Measurements from ENCODE around the gene PPP1R16B. TPM values are rescaled to one million over a fixed set of nuclear protein-coding genes. Genes with fewer than 3 reads are reported as not detected.
A peak's percentile ranks its signal among the peaks of the same experiment; 100 is the strongest.
"Not testable (repeated sequence)": the region's sequence is repeated elsewhere in the genome, so short reads cannot be mapped to it uniquely, and the experiment has no call there.

PPP1R16B gene
- total RNA-seq, 2 experiments from 2014 or later: 111 to 114 TPM

GRCh38 chr20:38856570-38856969 is 51.1 kb downstream of the PPP1R16B start:
- Mint-ChIP-seq H3K27ac (peak overlapping the region; percentile 65), H3K4me1 (ENCODE audit: low read depth) (peaks cover 87% of the 10 kb centered on the region), H3K9me3 (no peaks in the 10 kb centered on the region), H3K4me3 (no peak overlapping the region), H3K36me3 (peaks cover 35% of the 10 kb centered on the region), H3K27me3 (no peaks in the 10 kb centered on the region)
- ChIA-PET POLR2A (interaction anchor here (0.9 to 3.2 kb wide), 2 partner anchors 17 to 23 kb away, joined by 3 to 9 read pairs; no protein-coding TSS in a partner anchor), CTCF (no interaction called here)
- DNase-seq: no peak
- intact Hi-C loops (cut with micrococcal nuclease): no loop called here

- POLR2A ChIA-PET: interaction anchor here (1.7 kb wide), 1 partner anchor 9 kb away, joined by 5 read pairs; no protein-coding TSS in a partner anchor
- no peaks in the 10 kb centered on the region for H3K27me3 Mint-ChIP-seq
- peaks cover 30% of the 10 kb centered on the region for H3K36me3 Mint-ChIP-seq
Measured at GRCh38 chr20:38857703-38858102, 52.2 kb downstream of the PPP1R16B start.

GRCh38 chr20:38859070-38859690 is 53.7 kb downstream of the PPP1R16B start:
- Mint-ChIP-seq H3K27ac (peak overlapping the region; percentile 83), H3K36me3 (peaks cover 29% of the 10 kb centered on the region), H3K9me3 (no peaks in the 10 kb centered on the region), H3K27me3 (no peaks in the 10 kb centered on the region), H3K4me3 (peak overlapping the region; percentile 26), H3K4me1 (ENCODE audit: low read depth) (peaks cover 89% of the 10 kb centered on the region)
- ChIA-PET POLR2A (interaction anchor here (0.8 to 2.8 kb wide), 4 partner anchors 12 to 21 kb away, joined by 3 to 10 read pairs (median 6); no protein-coding TSS in a partner anchor), CTCF (interaction anchor here (0.7 to 1.7 kb wide), 4 partner anchors 12 to 54 kb away, joined by 3 to 4 read pairs (median 3); partner anchors contain the start of gene PPP1R16B)
- intact Hi-C loops (cut with micrococcal nuclease): loop anchor here (2.0 kb wide), 1 partner anchor 14 kb away; no protein-coding TSS in a partner anchor
- peak; percentile 66 for DNase-seq

More at GRCh38 chr20:38857703-38858102, 52.2 kb downstream of the PPP1R16B start:
- CTCF ChIA-PET: interaction anchor here (1.0 to 1.5 kb wide), 4 partner anchors 13 to 35 kb away, joined by 3 read pairs; no protein-coding TSS in a partner anchor
- Mint-ChIP-seq H3K9me3 (no peaks in the 10 kb centered on the region), H3K4me3 (no peak overlapping the region), H3K4me1 (ENCODE audit: low read depth) (peaks cover 89% of the 10 kb centered on the region), H3K27ac (peak overlapping the region; percentile 83)
- intact Hi-C loops (cut with micrococcal nuclease): loop anchor here (2.0 kb wide), 1 partner anchor 15 kb away; no protein-coding TSS in a partner anchor
- DNase-seq: peak; percentile 0

DNA sequence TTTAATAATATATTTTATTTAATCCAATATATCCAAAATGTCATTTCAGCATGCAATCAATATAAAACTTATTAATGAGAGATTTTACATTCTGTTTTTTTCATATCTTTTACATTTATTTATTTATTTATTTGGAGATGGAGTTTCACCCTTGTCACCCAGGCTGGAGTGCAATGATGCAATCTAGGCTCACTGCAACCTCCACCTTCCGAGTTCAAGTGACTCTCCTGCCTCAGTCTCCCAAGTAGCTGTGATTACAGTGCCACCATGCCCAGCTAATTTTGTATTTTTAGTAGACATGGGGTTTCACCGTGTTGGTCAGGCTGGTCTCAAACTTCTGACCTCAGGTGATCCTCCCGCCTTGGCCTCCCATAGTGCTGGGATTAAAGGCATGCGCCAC is 54.4 kb downstream of the PPP1R16B start:
- intact Hi-C loops (cut with micrococcal nuclease): loop anchor here (2.0 kb wide), 1 partner anchor 13 kb away; no protein-coding TSS in a partner anchor
- H3K4me3 Mint-ChIP-seq, H3K27me3 Mint-ChIP-seq, H3K9me3 Mint-ChIP-seq, DNase-seq: not testable (repeated sequence)
- POLR2A ChIA-PET: interaction anchor here (0.7 to 2.8 kb wide), 3 partner anchors 11 to 18 kb away, joined by 4 to 10 read pairs (median 8); no protein-coding TSS in a partner anchor
- H3K27ac Mint-ChIP-seq: peak overlapping the region; percentile 57
- peaks cover 87% of the 10 kb centered on the region for H3K4me1 Mint-ChIP-seq (ENCODE audit: low read depth)
- peaks cover 23% of the 10 kb centered on the region for H3K36me3 Mint-ChIP-seq
- CTCF ChIA-PET: interaction anchor here (0.7 to 2.0 kb wide), 5 partner anchors 11 to 55 kb away, joined by 3 to 9 read pairs (median 3); partner anchors contain the start of gene PPP1R16B

GRCh38 chr20:38861071-38861401 is 55.5 kb downstream of the PPP1R16B start:
- H3K27ac Mint-ChIP-seq: peak overlapping the region; percentile 57
- intact Hi-C loops (cut with micrococcal nuclease): no loop called here
- no peak for DNase-seq
- H3K9me3 Mint-ChIP-seq: no peaks in the 10 kb centered on the region
- peaks cover 18% of the 10 kb centered on the region for H3K36me3 Mint-ChIP-seq
- POLR2A ChIA-PET: interaction anchor here (0.6 to 2.8 kb wide), 3 partner anchors 10 to 45 kb away, joined by 3 to 10 read pairs (median 6); no protein-coding TSS in a partner anchor
- CTCF ChIA-PET: interaction anchor here (0.9 to 2.0 kb wide), 5 partner anchors 10 to 50 kb away, joined by 3 to 9 read pairs (median 3); no protein-coding TSS in a partner anchor
- H3K27me3 Mint-ChIP-seq: no peaks in the 10 kb centered on the region
- H3K4me1 Mint-ChIP-seq (ENCODE audit: low read depth): peaks cover 80% of the 10 kb centered on the region
- H3K4me3 Mint-ChIP-seq: no peak overlapping the region

GRCh38 chr20:38862226-38862625 is 56.7 kb downstream of the PPP1R16B start:
- peak overlapping the region; percentile 89 for H3K27ac Mint-ChIP-seq
- H3K9me3 Mint-ChIP-seq: no peaks in the 10 kb centered on the region
- CTCF ChIA-PET: interaction anchor here (0.8 to 1.3 kb wide), 3 partner anchors 11 to 55 kb away, joined by 3 to 4 read pairs (median 3); no protein-coding TSS in a partner anchor
- intact Hi-C loops (cut with micrococcal nuclease): no loop called here
- H3K4me1 Mint-ChIP-seq (ENCODE audit: low read depth): peaks cover 72% of the 10 kb centered on the region
- POLR2A ChIA-PET: interaction anchor here (0.6 to 2.3 kb wide), 4 partner anchors 10 to 55 kb away, joined by 3 to 12 read pairs (median 5); no protein-coding TSS in a partner anchor
- no peak overlapping the region for H3K4me3 Mint-ChIP-seq
- DNase-seq: no peak
- no peaks in the 10 kb centered on the region for H3K27me3 Mint-ChIP-seq
- H3K36me3 Mint-ChIP-seq: peaks cover 18% of the 10 kb centered on the region

GRCh38 chr20:38863024-38863851 is 57.7 kb downstream of the PPP1R16B start:
- Mint-ChIP-seq H3K27ac (peak overlapping the region; percentile 89), H3K36me3 (peaks cover 22% of the 10 kb centered on the region), H3K4me3 (peak overlapping the region; percentile 35), H3K4me1 (ENCODE audit: low read depth) (peaks cover 66% of the 10 kb centered on the region), H3K27me3 (no peaks in the 10 kb centered on the region), H3K9me3 (no peaks in the 10 kb centered on the region)
- ChIA-PET CTCF (interaction anchor here (0.8 to 1.3 kb wide), 3 partner anchors 10 to 56 kb away, joined by 3 to 4 read pairs (median 3); no protein-coding TSS in a partner anchor), POLR2A (interaction anchor here (0.6 to 2.3 kb wide), 4 partner anchors 9 to 56 kb away, joined by 3 to 12 read pairs (median 5); no protein-coding TSS in a partner anchor)
- intact Hi-C loops (cut with micrococcal nuclease): loop anchor here (1.0 kb wide), 2 partner anchors 10 to 20 kb away; no protein-coding TSS in a partner anchor
- peak; percentile 85 for DNase-seq

DNA sequence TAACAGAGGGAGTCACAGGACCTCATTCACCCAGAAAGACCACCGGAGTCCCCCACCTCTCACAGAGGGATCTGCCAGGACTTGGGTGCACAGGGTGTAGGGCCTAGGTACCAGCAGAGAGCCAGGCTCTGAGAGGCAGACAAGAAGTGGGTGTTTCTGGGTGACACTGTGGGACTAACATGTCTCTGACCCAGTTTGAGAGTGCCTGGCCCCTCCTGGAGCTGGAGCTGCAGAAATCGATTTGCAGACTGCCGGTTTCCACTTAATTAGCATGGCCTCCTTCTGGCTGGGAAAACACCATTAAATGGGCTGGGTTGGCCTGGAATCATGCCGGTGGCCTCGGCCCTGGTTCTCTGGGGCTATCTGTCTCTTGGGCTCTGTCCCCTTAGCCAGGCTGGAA is 59.2 kb downstream of the PPP1R16B start:
- no peaks in the 10 kb centered on the region for H3K27me3 Mint-ChIP-seq
- no peaks in the 10 kb centered on the region for H3K9me3 Mint-ChIP-seq
- intact Hi-C loops (cut with micrococcal nuclease): no loop called here
- DNase-seq: no peak
- H3K27ac Mint-ChIP-seq: no peak overlapping the region
- ChIA-PET CTCF (interaction anchor here (0.6 kb wide), 1 partner anchor 55 kb away, joined by 3 read pairs; no protein-coding TSS in a partner anchor), POLR2A (no interaction called here)
- H3K36me3 Mint-ChIP-seq: peaks cover 24% of the 10 kb centered on the region
- H3K4me3 Mint-ChIP-seq: no peak overlapping the region
- H3K4me1 Mint-ChIP-seq (ENCODE audit: low read depth): peaks cover 61% of the 10 kb centered on the region

DNA sequence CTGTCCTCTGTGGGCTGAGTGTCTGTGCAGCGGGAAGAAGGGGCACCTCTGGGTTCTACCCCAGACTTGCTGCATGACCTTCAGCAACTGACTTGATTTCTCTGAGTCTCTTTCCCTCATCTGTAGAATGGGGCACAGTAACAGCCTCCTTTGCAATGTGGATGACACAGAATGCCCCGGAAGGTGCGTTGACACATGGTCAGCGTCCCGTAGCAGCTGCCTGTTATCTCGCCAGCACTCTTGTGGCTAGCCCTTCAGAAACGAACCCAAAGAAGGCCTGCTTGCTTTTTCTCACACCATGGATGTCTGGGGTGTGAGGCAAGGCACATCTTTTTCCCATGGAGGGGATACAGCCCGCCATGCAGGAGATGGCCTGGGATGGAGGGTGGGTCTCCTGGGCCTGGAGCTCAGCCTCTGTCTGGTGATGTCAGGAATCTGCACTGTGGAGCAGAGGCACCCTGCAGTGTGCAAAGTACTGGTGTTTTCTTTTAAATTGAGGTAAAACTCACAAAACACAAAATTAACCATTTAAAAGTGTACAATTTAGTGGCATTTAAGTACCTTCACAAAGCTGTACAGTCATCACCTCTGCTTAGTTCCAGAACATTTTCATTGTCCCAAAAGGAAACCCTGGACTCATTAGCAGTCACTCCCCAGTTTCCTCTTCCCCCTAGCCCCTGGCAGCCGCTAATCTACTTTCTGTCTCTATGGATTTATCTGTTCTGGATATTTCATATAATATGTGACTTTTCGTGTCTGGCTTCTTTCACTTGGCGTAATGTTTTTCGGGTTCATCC is 61.0 kb downstream of the PPP1R16B start:
- H3K9me3 Mint-ChIP-seq: no peaks in the 10 kb centered on the region
- intact Hi-C loops (cut with micrococcal nuclease): no loop called here
- peaks cover 63% of the 10 kb centered on the region for H3K4me1 Mint-ChIP-seq (ENCODE audit: low read depth)
- ChIA-PET CTCF (interaction anchor here (1.7 kb wide), 1 partner anchor 27 kb away, joined by 7 read pairs; no protein-coding TSS in a partner anchor), POLR2A (no interaction called here)
- DNase-seq: no peak
- H3K4me3 Mint-ChIP-seq: no peak overlapping the region
- H3K27me3 Mint-ChIP-seq: no peaks in the 10 kb centered on the region
- H3K27ac Mint-ChIP-seq: no peak overlapping the region
- H3K36me3 Mint-ChIP-seq: peaks cover 24% of the 10 kb centered on the region

DNA sequence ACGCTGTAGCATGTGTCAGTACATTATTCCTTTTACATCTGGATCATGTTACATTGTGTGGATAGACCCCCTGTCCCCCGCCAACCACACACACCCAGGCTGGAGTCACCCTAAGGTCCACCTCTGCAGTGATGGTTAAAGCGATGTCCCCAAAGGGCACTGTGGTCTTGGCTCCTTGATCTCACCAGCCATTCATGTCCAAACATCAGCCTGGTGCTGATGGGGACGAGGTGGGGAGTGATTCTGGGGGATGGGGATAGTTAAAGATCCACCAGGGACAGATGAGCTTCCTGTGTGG is 61.5 kb downstream of the PPP1R16B start:
- Mint-ChIP-seq H3K9me3 (no peaks in the 10 kb centered on the region), H3K27me3 (no peaks in the 10 kb centered on the region), H3K4me3 (no peak overlapping the region), H3K27ac (no peak overlapping the region), H3K4me1 (ENCODE audit: low read depth) (peaks cover 64% of the 10 kb centered on the region), H3K36me3 (peaks cover 24% of the 10 kb centered on the region)
- no peak for DNase-seq
- intact Hi-C loops (cut with micrococcal nuclease): no loop called here
- ChIA-PET CTCF (interaction anchor here (1.7 kb wide), 1 partner anchor 26 kb away, joined by 7 read pairs; no protein-coding TSS in a partner anchor), POLR2A (interaction anchor here (0.9 kb wide), 1 partner anchor 33 kb away, joined by 4 read pairs; no protein-coding TSS in a partner anchor)

Measured in activated CD4-positive, alpha-beta memory T cell treated with anti-CD3 and anti-CD28 coated beads for 36 hours (primary cell).